ENCODE measurements around the gene SEPTIN10. TPM values are rescaled to one million over a fixed set of nuclear protein-coding genes. Genes with fewer than 3 reads are reported as not detected.

The SEPTIN10 gene
- total RNA-seq, 1 experiment from 2014 or later = 92.5 TPM

GRCh38 chr2:109549016-109549590 is 64.7 kb downstream of the SEPTIN10 start:
- Mint-ChIP-seq H3K9me3 (peaks cover 9% of the 10 kb centered on the region in 2 experiments; a peak in 3 of 5 replicates), H3K4me1 (peaks cover 0 to 2% of the 10 kb centered on the region in 2 experiments; a peak in 1 of 4 replicates), H3K27me3 (ENCODE audit: low read depth) (no peaks in the 10 kb centered on the region), H3K27ac (no peak overlapping the region), H3K36me3 (ENCODE audit: insufficient read depth in 1 of 3, low read depth in 3 of 3) (peaks cover 21 to 43% (median 36%) of the 10 kb centered on the region in 3 experiments), H3K4me3 (no peak overlapping the region)
- Histone ChIP-seq H4K20me1 (ENCODE audit: control insufficient read depth, insufficient read depth, insufficient read length) (no peaks in the 10 kb centered on the region), H3K9me3 (ENCODE audit: control insufficient read depth, low read depth, low read length) (no peaks in the 10 kb centered on the region), H3K4me2 (ENCODE audit: insufficient read depth, insufficient read length, low read length) (no peak overlapping the region), H3K79me1 (ENCODE audit: insufficient read depth, low read depth, low read length, poor library complexity, severe bottlenecking) (no peaks in the 10 kb centered on the region), H2BK12ac (ENCODE audit: insufficient read length, low read depth, low read length) (no peak overlapping the region), H3K27me3 (ENCODE audit: insufficient read depth, low read length) (no peaks in the 10 kb centered on the region), H2BK5ac (ENCODE audit: insufficient read length, low read length) (no peak overlapping the region), H3K14ac (ENCODE audit: insufficient read depth, low read length) (no peak overlapping the region), H3K9ac (ENCODE audit: extremely low read depth, insufficient read length, low read length) (no peak overlapping the region), H3K27ac (ENCODE audit: insufficient read length, low read depth, low read length) (no peak overlapping the region), H3K79me2 (ENCODE audit: insufficient read depth, low read length) (no peaks in the 10 kb centered on the region), H2AFZ (ENCODE audit: low read length) (no peak overlapping the region), H3T11ph (ENCODE audit: low read length) (no peak overlapping the region), H2AK5ac (ENCODE audit: insufficient read length, low read length) (no peak overlapping the region), H4K91ac (ENCODE audit: insufficient read length, low read depth, low read length) (no peak overlapping the region), H3K4me1 (ENCODE audit: insufficient read depth, low read length) (no peaks in the 10 kb centered on the region; the same call in 1 of the 2 replicates), H2BK120ac (ENCODE audit: low read depth, low read length, poor library complexity, severe bottlenecking) (no peak overlapping the region), H3K23ac (ENCODE audit: insufficient read length, low read depth, low read length) (no peak overlapping the region), H2BK15ac (ENCODE audit: low read depth, low read length) (no peak overlapping the region), H4K8ac (replicated peaks; ENCODE audit: insufficient read length, low read depth, low read length) (no peak overlapping the region), H3K56ac (ENCODE audit: insufficient read length, low read depth, low read length) (no peak overlapping the region), H3K23me2 (ENCODE audit: insufficient read length, low read depth, low read length, poor library complexity, severe bottlenecking) (no peaks in the 10 kb centered on the region), H4K5ac (ENCODE audit: insufficient read length, low read depth, low read length) (no peak overlapping the region), H3K4ac (ENCODE audit: low read depth, low read length) (no peak overlapping the region), H2BK20ac (ENCODE audit: low read depth, low read length, poor library complexity, severe bottlenecking) (no peak overlapping the region), H3K18ac (ENCODE audit: insufficient read length, low read depth, low read length) (no peak overlapping the region)
- WGBS (ENCODE audit: extremely low coverage, insufficient read length, low lambda C conversion rate) = no CpG with 5 or more reads among the region's 4 CpGs
- no peak for DNase-seq
- no peak for TF ChIP-seq CTCF (conservative IDR thresholded peaks at IDR 0.05)
